GM20431 (cell line): ENCODE measurements around the gene LAMC3.
"Not testable (repeated sequence)": the region's sequence is repeated elsewhere in the genome, so short reads cannot be mapped to it uniquely, and the experiment has no call there.

Experiments
- in situ Hi-C: fragments of 300-500 bp; cut with MseI, MboI; formaldehyde crosslinking; loops from one replicate; pipeline ENCODE4 v1.15.0; 2020; ENCODE audit warnings: low sequenced_read_pairs; ENCODE audit not compliant: unreplicated experiment

LAMC3 gene

DNA sequence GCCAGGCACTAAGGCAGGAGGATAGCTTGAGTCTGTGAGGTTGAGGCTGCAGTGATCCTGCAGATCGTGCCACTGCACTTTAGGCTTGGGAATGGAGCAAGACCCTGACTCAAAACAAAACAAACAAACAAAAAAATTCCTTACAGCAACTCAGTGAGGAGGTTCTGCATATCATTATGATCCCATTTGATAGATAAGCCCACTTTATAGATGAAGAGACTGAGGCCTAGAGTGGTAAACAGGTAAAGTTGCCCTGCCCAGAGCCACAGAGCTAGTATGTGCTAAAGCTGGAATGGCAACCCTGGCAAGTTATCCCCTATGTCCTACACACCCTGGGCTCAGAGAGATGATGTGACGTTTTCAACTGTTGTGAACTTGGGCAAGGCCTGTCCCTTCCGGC, 94.6 kb downstream of the LAMC3 start:
- in situ Hi-C loops, result no loop called here

DNA sequence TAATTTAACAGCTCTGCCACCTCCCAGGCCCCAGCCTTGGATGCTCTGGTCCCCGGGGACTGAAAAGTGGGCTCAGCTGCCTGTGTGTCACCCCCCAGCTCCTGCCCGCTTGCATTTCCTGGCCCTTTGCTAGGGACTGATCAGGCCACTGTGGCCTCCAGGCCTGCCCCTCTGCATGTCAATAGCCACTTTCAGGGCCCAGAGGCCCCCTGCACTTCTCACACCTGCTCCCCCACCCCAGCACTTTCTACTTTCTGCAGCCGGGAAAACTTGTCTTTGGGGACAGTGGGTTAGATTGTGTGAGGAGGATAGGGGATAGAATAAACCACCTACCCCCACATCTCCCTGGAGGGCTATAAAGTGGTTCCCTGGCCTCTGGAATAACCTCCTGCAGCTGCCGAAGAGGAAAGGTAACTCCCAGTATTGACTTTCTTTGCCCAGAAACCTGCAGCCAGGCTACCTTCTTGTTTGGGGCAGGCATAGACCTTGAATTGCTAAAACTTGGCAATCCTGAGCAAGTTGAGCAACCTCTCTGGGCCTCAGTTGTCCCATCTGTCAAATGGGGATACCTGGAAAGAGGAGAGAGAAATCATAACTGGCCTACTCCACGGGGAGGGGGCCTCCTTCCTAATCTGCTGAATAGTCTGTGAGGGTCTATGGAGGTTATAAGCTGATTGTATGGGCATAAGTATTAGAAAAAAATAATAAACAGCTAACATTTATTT, 95.2 kb downstream of the LAMC3 start:
- in situ Hi-C loops, result no loop called here

DNA sequence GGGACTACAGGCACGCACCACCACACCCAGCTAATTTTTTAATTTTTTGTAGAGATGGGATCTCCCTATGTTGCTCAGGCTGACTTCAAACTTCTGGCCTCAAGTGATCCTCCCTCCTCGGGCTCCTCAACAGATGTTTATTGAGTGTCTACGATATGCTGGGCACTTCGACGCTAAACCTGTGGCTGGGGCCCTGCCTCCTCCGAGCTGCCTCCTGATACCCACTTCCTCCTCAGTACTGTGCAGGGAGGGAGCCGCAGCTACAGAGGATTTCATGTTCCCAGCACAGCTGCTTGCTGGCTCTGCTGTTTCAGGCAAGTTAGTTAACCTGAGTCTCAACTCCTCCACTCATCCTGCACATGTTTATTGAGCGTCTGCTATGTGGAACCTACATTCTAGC, 97.0 kb downstream of the LAMC3 start:
- in situ Hi-C loops, result no loop called here

GRCh38 chr9:131107760-131108159, 98.8 kb downstream of the LAMC3 start:
- in situ Hi-C loops, result no loop called here

- in situ Hi-C loops, result no loop called here
Measured at GRCh38 chr9:131111186-131111853, 102.3 kb downstream of the LAMC3 start.

- in situ Hi-C loops, result no loop called here
Measured at GRCh38 chr9:131111854-131112311, 102.9 kb downstream of the LAMC3 start.

GRCh38 chr9:131112374-131113154, 103.6 kb downstream of the LAMC3 start:
- in situ Hi-C loops, result no loop called here

DNA sequence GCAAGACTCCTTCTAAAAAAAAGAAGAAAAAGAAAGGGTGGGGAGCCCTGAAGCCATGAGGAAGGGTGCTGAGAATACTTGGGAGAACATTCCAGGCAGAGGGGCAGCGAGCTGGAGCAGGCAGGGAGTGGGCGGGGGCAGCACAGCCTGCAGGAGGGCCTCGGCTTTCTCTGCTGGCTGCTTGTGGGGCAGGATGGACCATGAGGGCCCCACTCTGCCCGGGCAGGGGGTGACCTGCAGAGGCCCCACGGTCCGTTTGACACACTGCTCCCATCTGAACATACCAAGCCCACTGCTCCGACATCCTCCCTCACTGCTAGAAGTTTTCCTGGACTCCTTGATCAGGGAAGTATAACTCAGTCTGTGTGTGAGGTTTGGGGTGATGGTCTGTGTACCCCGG, 104.7 kb downstream of the LAMC3 start:
- in situ Hi-C loops, result no loop called here

GRCh38 chr9:131114084-131114535, 105.1 kb downstream of the LAMC3 start:
- in situ Hi-C loops, result no loop called here

- in situ Hi-C loops, result not testable (repeated sequence)
Measured at GRCh38 chr9:131115360-131115742, 106.4 kb downstream of the LAMC3 start.

DNA sequence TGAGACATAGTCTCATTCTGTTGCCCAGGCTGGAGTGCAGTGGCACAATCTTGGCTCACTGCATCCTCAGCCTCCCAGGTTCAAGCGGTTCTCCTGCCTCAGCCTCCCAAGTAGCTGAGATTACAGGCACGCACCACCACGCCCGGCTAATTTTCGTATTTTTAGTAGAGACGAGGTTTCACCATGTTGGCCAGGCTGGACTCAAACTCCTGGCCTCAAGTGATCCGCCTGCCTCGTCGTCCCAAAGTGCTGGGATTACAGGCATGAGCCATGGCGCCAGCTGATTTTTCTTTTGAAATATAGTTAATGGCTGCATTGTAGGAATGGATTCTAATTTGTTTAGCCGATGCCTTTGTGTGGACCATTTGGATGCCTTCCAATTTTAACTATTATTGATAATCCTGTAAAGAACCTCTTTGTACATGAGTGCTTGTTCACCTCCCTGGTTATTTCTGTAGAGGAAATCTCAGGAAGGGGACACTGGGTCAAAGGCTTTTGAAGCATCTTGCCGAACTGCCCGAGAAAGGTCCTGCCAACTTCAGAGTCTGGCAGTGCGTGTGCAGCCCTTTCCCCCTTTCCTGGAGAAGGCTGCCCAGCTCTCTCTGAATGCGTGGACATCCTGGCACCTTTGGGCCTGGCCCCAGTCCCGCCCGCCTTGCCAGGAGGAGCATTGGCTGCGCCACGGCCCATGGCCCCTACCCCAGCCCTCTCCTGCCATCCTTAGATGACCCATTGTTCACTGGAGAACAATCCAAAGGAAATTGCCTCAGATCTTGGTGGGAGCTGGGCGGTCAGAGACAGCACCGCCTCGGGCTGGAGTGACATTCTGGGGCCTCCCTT, 107.5 kb downstream of the LAMC3 start:
- in situ Hi-C loops, result no loop called here

DNA sequence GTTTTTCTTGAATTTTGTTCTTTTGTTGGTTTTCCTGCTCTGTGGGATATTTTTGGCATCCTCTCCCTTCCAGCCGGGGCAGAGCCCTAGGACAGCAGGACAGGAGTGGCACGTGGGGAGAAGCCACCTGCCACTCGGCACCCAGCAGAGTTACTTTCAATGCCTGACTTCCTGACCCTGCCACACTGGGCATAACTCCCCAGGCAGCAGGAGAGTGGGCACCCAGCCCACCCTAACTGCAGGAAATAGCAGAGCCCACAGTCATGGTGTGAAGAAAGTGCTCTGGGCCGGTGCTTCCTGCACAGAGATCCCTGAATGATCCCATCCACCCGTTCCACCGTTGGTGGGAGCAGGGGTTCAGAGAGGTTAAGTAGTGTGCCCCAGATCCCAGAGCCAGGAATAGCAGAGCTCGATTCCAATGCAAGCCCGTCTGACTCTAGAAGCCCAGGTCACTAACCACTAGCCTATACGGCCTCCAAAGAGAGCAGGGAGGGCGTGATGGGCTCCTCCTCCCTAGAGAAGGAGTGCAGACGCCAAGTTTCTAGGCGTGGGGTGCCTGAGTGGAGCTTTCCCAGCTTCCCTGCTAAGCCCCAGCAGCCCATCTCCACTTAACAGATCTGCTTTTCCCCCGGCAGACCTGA, 108.3 kb downstream of the LAMC3 start:
- in situ Hi-C loops, result no loop called here

DNA sequence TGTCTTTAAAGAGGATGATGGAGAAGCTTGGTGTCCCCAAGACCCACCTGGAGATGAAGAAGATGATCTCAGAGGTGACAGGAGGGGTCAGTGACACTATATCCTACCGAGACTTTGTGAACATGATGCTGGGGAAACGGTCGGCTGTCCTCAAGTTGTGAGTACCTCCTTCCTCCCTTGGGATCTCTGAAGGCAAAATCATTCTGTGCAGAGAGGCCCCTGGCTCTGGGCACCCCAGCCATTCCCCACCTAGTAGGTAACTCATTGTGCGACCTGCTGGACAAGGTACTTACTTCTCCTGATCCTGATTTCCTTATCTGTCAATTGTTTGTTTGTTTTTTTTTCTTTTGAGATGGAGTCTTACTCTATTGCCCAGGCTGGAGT, 108.8 kb downstream of the LAMC3 start:
- in situ Hi-C loops, result no loop called here

- in situ Hi-C loops, result no loop called here
Measured at GRCh38 chr9:131119600-131119999, 110.6 kb downstream of the LAMC3 start.

DNA sequence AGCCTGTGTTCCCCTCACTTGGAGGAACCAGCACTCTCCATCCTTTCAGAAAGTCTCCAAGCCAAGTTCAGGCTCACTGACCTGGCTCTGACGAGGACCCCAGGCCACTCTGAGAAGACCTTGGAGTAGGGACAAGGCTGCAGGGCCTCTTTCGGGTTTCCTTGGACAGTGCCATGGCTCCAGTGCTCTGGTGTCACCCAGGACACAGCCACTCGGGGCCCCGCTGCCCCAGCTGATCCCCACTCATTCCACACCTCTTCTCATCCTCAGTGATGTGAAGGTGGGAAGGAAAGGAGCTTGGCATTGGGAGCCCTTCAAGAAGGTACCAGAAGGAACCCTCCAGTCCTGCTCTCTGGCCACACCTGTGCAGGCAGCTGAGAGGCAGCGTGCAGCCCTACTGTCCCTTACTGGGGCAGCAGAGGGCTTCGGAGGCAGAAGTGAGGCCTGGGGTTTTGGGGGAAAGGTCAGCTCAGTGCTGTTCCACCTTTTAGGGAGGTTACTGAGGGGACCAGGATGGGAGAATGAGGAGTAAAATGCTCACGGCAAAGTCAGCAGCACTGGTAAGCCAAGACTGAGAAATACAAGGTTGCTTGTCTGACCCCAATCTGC, 111.8 kb downstream of the LAMC3 start:
- in situ Hi-C loops, result no loop called here

DNA sequence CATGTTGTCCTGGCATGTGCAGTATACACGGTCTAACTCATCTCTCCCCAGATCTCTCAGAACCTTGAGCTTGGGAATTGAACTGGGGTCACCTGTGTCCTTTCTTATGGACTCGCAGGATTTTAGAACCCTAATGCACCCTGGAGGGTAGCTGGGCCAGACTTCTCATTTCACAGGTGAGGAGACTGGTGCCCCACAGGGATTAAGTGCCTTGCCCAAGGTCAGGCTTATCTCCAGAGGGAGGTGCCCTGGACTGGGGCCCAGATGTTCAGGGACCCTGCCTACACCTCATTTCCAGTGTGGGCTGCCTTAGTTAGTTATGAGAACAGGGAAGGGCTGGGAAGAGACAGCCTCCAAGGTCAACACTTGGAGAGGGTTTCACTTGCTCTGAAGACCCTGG, 112.4 kb downstream of the LAMC3 start:
- in situ Hi-C loops, result no loop called here

GRCh38 chr9:131122158-131122557, 113.2 kb downstream of the LAMC3 start:
- in situ Hi-C loops, result no loop called here

GRCh38 chr9:131125038-131125287, 116.0 kb downstream of the LAMC3 start:
- in situ Hi-C loops, result no loop called here

- in situ Hi-C loops, result no loop called here
Measured at GRCh38 chr9:131125288-131126058, 116.5 kb downstream of the LAMC3 start, which contains the start of gene NUP214. Gene NUP214, plus strand, starts transcription at chr9:131125586. Its CDS starts 119 bp downstream, at chr9:131125705.
